ENCODE results near the gene MGAT4C. TPM values are rescaled to one million over a fixed set of nuclear protein-coding genes. Genes with fewer than 3 reads are reported as not detected.

MGAT4C gene
- polyA plus RNA-seq, 2 of the 4 experiments (the other 2 are of a cell fraction) = 0.17 TPM; not detected in 1

DNA sequence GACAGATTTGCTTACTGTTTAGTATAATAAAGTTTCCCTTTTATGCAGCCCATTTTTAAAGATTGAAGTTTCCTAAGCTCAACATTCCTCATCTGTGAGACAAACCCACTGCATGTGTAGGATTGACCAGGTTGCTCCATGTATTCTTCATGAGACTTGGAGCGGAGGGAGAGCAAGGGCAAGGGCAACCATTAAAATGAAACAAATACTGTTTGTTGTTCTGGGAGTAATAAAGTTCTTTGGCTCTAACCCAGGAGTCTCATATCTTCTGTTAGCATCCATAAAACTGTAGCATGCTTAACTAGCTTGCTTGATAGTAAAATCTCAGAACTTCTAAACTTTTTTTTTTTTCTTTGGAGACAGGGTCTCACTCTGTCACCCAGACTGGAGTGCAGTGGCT is 307.9 kb downstream of the MGAT4C start:
- CTCF ChIA-PET = interaction anchor here (1.3 kb wide), 1 partner anchor 12 kb away, joined by 4 read pairs; no protein-coding TSS in a partner anchor
- no peak for ATAC-seq

DNA sequence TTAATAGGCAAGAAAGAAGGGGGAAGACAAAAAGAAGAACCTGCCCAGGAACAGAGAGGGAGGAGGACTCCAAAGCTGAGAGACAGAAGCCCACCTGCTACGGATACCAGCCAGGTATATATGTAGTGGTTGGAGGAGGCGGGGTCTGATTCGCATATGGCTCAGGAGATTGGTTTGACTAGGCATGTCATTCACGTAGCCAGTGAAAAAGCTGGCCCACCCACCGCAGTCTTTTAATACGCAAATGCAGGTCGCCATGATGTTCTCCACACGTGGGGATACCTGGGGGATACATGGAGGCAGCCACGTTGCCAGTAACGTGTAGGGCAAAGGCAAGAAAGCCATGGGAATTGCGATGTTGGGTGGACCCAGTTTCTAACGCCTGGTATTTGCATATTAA is 308.9 kb downstream of the MGAT4C start:
- Histone ChIP-seq H3K27ac (no peak overlapping the region), H3K4me2 (no peak overlapping the region), H3K4me3 (no peak overlapping the region), H3K4me1 (no peaks in the 10 kb centered on the region), H3K9me3 (no peaks in the 10 kb centered on the region; the same call in 2 of the 3 replicates)
- FAIRE-seq = no peak
- no peak for DNase-seq (ENCODE audit: low read depth in 1 of 2, low spot score in 1 of 2)
- TF ChIP-seq, protein P1, sequence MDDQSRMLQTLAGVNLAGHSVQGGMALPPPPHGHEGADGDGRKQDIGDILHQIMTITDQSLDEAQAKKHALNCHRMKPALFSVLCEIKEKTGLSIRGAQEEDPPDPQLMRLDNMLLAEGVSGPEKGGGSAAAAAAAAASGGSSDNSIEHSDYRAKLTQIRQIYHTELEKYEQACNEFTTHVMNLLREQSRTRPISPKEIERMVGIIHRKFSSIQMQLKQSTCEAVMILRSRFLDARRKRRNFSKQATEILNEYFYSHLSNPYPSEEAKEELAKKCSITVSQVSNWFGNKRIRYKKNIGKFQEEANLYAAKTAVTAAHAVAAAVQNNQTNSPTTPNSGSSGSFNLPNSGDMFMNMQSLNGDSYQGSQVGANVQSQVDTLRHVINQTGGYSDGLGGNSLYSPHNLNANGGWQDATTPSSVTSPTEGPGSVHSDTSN (IDR thresholded peaks at IDR 0.05) = no peak
- TF ChIP-seq BHLHE40 (IDR thresholded peaks at IDR 0.05; ENCODE audit: low read depth, low read length) = no peak
- TF ChIP-seq, protein P2, sequence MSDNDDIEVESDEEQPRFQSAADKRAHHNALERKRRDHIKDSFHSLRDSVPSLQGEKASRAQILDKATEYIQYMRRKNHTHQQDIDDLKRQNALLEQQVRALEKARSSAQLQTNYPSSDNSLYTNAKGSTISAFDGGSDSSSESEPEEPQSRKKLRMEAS (IDR thresholded peaks at IDR 0.05) = no peak
- no peak for TF ChIP-seq CBX8 (IDR thresholded peaks at IDR 0.05)
- no peak for TF ChIP-seq RCOR1 (IDR thresholded peaks at IDR 0.05; ENCODE audit: low read depth, low read length)
- TF ChIP-seq EHF (CRISPR knock-in tag; IDR thresholded peaks at IDR 0.05) = no peak
- TF ChIP-seq SREBF2 (IDR thresholded peaks at IDR 0.05) = no peak
- TF ChIP-seq, protein P3, sequence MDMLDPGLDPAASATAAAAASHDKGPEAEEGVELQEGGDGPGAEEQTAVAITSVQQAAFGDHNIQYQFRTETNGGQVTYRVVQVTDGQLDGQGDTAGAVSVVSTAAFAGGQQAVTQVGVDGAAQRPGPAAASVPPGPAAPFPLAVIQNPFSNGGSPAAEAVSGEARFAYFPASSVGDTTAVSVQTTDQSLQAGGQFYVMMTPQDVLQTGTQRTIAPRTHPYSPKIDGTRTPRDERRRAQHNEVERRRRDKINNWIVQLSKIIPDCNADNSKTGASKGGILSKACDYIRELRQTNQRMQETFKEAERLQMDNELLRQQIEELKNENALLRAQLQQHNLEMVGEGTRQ (IDR thresholded peaks at IDR 0.05) = no peak
- no peak for TF ChIP-seq CEBPB (IDR thresholded peaks at IDR 0.05)
- no peak for TF ChIP-seq KDM1A (IDR thresholded peaks at IDR 0.05; ENCODE audit: low read depth)
- POLR2A ChIA-PET = no interaction called here
- no peak for ATAC-seq
- CTCF ChIA-PET = interaction anchor here (1.1 to 1.3 kb wide), 2 partner anchors 11 to 22 kb away, joined by 4 read pairs; no protein-coding TSS in a partner anchor
- WGBS (ENCODE audit: missing lambda C conversion rate) = 76% methylated on average over 12 of the region's 12 CpGs

More for the DNA sequence above, 307.9 kb downstream of the MGAT4C start:
- 78% methylated on average over 1 of the region's 1 CpG for WGBS (ENCODE audit: missing lambda C conversion rate)
- DNase-seq (ENCODE audit: low read depth in 1 of 2, low spot score in 1 of 2) (no peak), FAIRE-seq (no peak)
- no peaks in the 10 kb centered on the region; the same call in 2 of the 3 replicates for H3K9me3 ChIP-seq
- no peak overlapping the region for H3K27ac ChIP-seq
- POLR2A ChIA-PET = interaction anchor here (0.6 kb wide), 1 partner anchor 1063 kb away, joined by 3 read pairs; no protein-coding TSS in a partner anchor
- TF ChIP-seq HEYL (CRISPR knock-in tag; IDR thresholded peaks at IDR 0.05) = no peak
- H3K4me2 ChIP-seq = no peak overlapping the region
- no peaks in the 10 kb centered on the region for H3K4me1 ChIP-seq
- H3K4me3 ChIP-seq = no peak overlapping the region

DNA sequence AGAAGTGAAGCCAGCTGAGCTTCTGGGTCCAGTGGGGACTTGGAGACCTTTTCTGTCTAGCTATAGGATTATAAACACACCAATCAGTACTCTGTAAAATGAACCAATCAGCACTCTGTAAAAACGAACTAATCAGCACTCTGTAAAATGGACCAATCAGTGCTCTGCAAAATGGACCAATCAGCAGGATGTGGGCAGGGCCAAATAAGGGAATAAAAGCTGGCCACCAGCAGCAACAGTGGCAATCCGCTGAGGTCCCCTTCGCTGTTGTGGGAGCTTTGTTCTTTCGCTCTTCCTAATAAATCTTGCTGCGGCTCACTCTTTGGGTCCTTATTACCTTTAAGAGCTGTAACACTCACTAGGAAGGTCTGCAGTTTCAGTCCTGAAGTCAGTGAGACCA is 309.8 kb downstream of the MGAT4C start:
- Histone ChIP-seq H3K4me2 (no peak overlapping the region), H3K4me3 (no peak overlapping the region), H3K9me3 (no peaks in the 10 kb centered on the region; the same call in 2 of the 3 replicates), H3K27ac (no peak overlapping the region), H3K4me1 (no peaks in the 10 kb centered on the region)
- CTCF ChIA-PET = interaction anchor here (0.6 to 0.9 kb wide), 4 partner anchors 16 to 609 kb away, joined by 3 read pairs; no protein-coding TSS in a partner anchor
- FAIRE-seq (no peak), DNase-seq (ENCODE audit: low read depth in 1 of 2, low spot score in 1 of 2) (no peak), ATAC-seq (no peak)
- 80% methylated on average over 5 of the region's 5 CpGs for WGBS (ENCODE audit: missing lambda C conversion rate)
- no peak for TF ChIP-seq CHD4 (IDR thresholded peaks at IDR 0.05; ENCODE audit: borderline replicate concordance)
- TF ChIP-seq RCOR1 (IDR thresholded peaks at IDR 0.05; ENCODE audit: low read depth, low read length) = no peak
- TF ChIP-seq NPAS2 (CRISPR knock-in tag; IDR thresholded peaks at IDR 0.05; ENCODE audit: borderline replicate concordance) = no peak
- TF ChIP-seq JUN (IDR thresholded peaks at IDR 0.05) = no peak
- TF ChIP-seq, protein P4, sequence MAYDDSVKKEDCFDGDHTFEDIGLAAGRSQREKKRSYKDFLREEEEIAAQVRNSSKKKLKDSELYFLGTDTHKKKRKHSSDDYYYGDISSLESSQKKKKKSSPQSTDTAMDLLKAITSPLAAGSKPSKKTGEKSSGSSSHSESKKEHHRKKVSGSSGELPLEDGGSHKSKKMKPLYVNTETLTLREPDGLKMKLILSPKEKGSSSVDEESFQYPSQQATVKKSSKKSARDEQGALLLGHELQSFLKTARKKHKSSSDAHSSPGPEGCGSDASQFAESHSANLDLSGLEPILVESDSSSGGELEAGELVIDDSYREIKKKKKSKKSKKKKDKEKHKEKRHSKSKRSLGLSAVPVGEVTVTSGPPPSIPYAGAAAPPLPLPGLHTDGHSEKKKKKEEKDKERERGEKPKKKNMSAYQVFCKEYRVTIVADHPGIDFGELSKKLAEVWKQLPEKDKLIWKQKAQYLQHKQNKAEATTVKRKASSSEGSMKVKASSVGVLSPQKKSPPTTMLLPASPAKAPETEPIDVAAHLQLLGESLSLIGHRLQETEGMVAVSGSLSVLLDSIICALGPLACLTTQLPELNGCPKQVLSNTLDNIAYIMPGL (CRISPR knock-in tag; IDR thresholded peaks at IDR 0.05; ENCODE audit: borderline replicate concordance) = no peak
- POLR2A ChIA-PET = no interaction called here

DNA sequence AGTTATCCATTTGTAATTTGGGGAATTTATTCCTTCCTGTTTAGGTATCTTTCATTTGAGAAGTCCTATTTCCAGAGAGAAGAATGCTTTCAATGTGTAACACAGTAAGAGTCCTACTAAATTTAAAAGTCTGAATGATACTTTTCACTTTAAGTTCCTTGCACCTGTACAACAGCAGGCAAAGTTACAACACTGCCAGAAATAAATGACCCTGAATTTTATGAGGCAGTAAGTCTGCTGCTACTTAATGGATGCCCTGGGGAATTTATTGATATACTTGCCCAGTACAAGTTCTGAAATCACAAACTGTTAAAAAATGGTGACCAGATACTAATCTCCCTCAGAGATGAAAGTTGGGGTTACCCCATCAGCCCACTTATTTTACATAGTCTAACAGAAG is 329.0 kb downstream of the MGAT4C start:
- Histone ChIP-seq H3K4me2 (no peak overlapping the region), H3K27ac (no peak overlapping the region), H3K9me3 (no peaks in the 10 kb centered on the region), H3K4me1 (no peaks in the 10 kb centered on the region), H3K4me3 (no peak overlapping the region)
- DNase-seq (ENCODE audit: low read depth in 1 of 2, low spot score in 1 of 2) (no peak), FAIRE-seq (no peak), ATAC-seq (no peak)
- POLR2A ChIA-PET = no interaction called here
- CTCF ChIA-PET = no interaction called here
- no peak for TF ChIP-seq CBX2 (IDR thresholded peaks at IDR 0.05; ENCODE audit: borderline replicate concordance, low read depth)
- TF ChIP-seq, protein P5, sequence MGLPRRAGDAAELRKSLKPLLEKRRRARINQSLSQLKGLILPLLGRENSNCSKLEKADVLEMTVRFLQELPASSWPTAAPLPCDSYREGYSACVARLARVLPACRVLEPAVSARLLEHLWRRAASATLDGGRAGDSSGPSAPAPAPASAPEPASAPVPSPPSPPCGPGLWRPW (IDR thresholded peaks at IDR 0.05) = no peak
- no peak for TF ChIP-seq RAD21 (conservative IDR thresholded peaks at IDR 0.05 in 1 of 2, IDR thresholded peaks at IDR 0.05 in 1 of 2)
- TF ChIP-seq, protein P1 (IDR thresholded peaks at IDR 0.05) = no peak
- no peak for TF ChIP-seq BHLHE40 (IDR thresholded peaks at IDR 0.05; ENCODE audit: low read depth, low read length)
- no peak for TF ChIP-seq SREBF2 (IDR thresholded peaks at IDR 0.05)
- no peak for TF ChIP-seq HDAC2 (IDR thresholded peaks at IDR 0.05)
